Mesodermal cell (in vitro differentiated cells): Measurements from ENCODE around the gene INF2.
"Not testable (repeated sequence)": the region's sequence is repeated elsewhere in the genome, so short reads cannot be mapped to it uniquely, and the experiment has no call there.

Source experiments
- H3K27ac ChIP-seq: 2 replicates; pipeline ENCODE4 v1.7.0; 2013; ENCODE audit warnings: mild to moderate bottlenecking, low read depth, low read length, moderate library complexity; ENCODE audit not compliant: severe bottlenecking
- H3K36me3 ChIP-seq: 2 replicates; pipeline ENCODE4 v1.7.1; 2013; ENCODE audit warnings: mild to moderate bottlenecking, low read length, moderate library complexity; ENCODE audit not compliant: control insufficient read depth, insufficient read depth
- H3K4me1 ChIP-seq: one replicate; pipeline ENCODE4 v1.7.1; 2013; ENCODE audit warnings: mild to moderate bottlenecking, low read length; ENCODE audit not compliant: insufficient read depth, control insufficient read depth, poor library complexity, severe bottlenecking
- H3K4me3 ChIP-seq: 2 replicates; pipeline ENCODE4 v1.7.0; 2013; ENCODE audit warnings: low read length, control low read depth, mild to moderate bottlenecking; ENCODE audit not compliant: insufficient read depth, poor library complexity, severe bottlenecking; ENCODE audit errors: extremely low read depth
- H3K9me3 ChIP-seq: 2 replicates; pipeline ENCODE4 v1.7.1; 2013; ENCODE audit warnings: mild to moderate bottlenecking, low read length, moderate library complexity; ENCODE audit not compliant: control insufficient read depth
- WGBS, 2 experiments: methylation state at CpG; one replicate each; pipeline ENCODE4 v1.1.5; 2013; ENCODE audit warnings: missing lambda C conversion rate in 2 of 2; ENCODE audit not compliant: insufficient coverage in 2 of 2; 5-methylcytosine and 5-hydroxymethylcytosine counted together

Gene INF2

DNA sequence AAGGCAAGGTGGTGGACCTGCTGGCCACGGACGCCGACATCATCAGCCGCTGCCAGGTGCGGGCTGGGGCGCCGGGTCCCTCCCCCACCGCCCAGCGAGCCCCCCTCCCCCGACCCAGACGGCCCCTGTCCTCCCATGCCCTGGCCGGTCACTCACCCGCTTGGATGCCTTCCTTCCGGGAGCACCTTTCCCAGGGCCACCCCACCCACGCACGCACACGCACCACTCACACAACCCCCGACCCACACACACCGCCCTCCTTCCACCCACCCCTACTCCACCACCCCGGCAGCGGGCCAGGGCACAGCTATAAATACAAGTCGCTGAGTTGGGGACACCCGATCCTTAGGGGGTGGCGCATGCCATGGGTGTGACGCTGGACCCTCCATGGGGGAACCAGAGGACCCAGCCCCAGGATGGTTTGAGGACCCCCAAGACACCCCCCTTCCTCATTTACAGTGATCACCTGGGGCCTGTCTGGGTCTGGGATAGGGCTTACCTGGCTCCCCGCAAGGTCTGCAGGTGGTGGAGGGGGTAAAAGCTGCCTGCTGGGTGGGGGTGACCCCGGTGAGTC lies 35.1 kb downstream of the INF2 start:
- 10 to 31% methylated on average over 7 to 22 of the region's 27 CpGs for WGBS, 2 experiments
- peak overlapping the region; percentile 57 for H3K4me3 ChIP-seq

DNA sequence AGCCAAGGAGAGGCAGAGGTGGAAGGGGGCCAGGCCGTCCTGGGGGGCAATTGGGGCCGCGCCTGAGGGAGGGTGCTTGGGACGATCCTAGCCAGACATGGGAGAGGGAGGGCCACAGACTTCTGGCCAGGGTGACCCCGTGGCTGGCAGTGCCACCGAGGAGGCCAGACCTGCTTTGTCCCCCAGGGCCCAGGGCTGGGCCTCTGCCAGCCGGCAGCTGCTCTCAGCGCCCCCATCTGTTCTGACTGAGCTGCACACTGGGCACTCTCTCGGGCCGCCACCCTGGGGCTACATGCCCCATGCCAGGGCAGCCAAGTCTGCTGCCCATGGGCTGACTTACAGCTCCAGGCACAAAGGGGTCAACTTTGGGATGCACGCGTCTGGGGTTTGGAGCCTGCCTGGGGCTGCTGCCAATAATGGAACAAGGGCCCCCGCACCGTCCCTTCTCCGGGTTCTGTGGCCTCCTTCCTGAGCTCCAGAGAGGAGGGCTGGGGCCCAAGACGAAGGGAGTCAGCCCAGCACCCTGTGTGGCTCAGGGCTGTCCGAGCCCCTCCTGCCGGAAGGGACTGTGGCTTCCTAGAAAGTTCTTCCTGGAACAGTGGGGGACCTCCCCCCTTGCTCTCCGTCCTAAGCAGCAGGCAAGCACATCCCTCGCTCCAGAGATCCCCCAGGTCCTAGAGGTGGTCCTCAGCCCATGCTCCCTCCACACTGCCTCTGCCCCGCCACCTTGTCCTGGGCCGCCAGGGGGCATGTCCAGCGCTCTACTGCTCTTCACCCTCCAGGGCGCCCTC lies 35.8 kb downstream of the INF2 start:
- no peak overlapping the region for H3K27ac ChIP-seq
- H3K4me3 ChIP-seq, result peak overlapping the region; percentile 57
- H3K9me3 ChIP-seq, result no peaks in the 10 kb centered on the region
- H3K36me3 ChIP-seq, result peaks cover 5% of the 10 kb centered on the region
- WGBS, 2 experiments, result 28 to 37% methylated on average over 19 to 24 of the region's 24 CpGs
- H3K4me1 ChIP-seq, result peaks cover 25% of the 10 kb centered on the region

More for the DNA sequence above, 35.1 kb downstream of the INF2 start:
- Histone ChIP-seq H3K4me1 (peaks cover 25% of the 10 kb centered on the region), H3K36me3 (peaks cover 11% of the 10 kb centered on the region), H3K9me3 (no peaks in the 10 kb centered on the region), H3K27ac (no peak overlapping the region)

DNA sequence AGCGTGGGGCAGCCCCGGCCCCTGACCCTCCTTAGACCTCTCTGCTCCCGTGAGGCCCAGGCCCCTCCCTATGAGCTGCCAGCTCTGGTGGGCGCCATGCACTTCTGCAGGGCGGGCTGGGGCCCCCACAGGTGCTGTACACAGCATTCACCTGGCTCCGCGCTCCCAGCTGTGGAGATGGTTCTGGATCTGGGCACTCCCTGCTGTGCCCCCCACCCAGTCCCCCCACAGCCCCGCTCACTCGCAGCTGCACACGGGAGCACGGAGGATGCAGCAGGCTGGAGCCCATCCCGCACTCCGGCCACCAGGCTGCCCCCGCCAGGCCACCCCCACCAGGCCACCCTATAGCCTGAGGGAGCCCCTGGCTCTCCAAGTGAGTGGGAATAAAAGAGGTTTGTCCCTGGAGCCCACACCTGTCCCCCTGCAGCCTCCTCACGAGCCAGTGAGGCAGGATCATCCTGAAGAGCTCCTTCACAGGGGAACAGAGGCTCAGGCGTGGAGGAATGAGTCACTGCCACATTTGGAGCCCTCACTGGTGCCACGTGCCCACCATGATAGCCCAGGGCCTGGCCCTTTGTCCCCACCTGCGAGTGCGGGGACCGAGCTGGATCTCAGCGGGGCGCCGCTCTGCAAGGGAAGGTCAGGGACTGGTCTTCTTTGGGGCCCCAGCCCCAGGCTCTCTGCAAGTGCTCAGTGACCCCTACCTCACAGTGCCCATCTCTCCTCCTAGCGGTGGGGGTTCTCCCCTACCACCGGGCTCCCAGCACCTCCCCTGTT lies 36.5 kb downstream of the INF2 start:
- Histone ChIP-seq H3K27ac (no peak overlapping the region), H3K4me1 (peaks cover 25% of the 10 kb centered on the region), H3K4me3 (peak overlapping the region; percentile 57), H3K9me3 (no peaks in the 10 kb centered on the region), H3K36me3 (peaks cover 4% of the 10 kb centered on the region)
- 87 to 88% methylated on average over 15 to 21 of the region's 25 CpGs for WGBS, 2 experiments

DNA sequence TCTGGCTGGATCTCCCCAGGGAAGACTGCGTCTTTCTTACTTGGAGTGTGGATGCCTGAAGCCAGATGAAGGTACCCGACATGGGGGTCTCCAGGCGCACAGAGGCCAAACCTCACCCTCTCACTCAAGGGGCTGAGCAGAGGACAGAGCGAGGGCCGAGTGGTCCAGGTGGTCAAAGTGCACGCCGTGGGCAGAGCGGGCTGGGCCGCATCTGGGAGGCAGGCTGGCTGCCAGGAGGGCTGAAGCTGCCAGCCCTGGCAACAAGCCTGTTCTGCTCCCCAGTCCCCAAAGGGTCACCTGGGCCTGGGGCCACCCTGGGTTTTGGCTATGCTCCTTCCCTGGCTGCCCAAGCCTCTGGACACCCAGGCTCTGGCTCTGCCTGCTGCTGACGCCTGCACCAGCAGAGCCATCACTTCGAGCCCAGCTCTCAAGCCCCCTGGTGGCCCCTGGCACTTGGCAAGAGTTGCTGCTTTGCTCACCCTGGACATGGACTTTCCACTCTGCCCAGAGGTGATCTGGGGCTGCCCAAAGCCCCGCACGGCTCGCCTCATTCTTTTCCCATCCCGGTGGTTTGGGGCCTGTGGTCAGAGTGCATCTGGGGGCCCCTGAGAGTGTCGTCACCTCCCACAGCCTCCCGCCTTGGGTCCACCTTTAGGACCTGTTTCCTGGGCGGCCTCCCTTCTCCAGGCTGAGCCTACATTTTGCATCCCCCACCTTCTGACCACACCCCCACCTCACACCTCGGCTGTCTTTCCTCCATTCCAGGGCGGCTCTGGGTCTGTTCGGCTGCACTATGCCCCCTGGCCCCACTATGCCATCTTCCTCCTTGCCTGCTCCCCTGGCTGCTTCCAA lies 37.4 kb downstream of the INF2 start:
- WGBS, 2 experiments, result 79 to 91% methylated on average over 14 to 18 of the region's 21 CpGs
- Histone ChIP-seq H3K4me3 (no peak overlapping the region), H3K4me1 (peaks cover 20% of the 10 kb centered on the region), H3K9me3 (no peaks in the 10 kb centered on the region), H3K27ac (no peak overlapping the region), H3K36me3 (no peaks in the 10 kb centered on the region)

DNA sequence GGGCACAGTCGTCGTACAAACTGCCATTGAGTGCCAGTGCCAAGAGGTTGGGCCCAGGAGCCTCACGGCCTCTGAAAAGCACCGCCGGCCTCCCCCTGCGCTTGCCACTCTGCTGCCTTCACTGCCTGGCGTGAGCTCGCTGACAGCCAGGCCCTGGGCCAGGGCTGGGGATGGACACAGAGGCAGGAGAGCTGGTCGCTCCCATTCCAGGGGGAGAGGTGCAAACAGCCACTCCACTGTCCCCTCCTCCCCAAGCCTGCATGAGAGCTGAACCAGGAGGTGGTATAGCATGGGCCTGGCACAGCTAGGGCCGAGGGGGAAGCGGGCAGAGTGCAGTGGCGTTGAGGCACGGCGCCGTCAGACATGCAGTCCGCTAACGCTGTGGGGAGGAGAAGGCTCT lies 39.2 kb downstream of the INF2 start:
- no peak overlapping the region for H3K4me3 ChIP-seq
- 90 to 95% methylated on average over 14 to 16 of the region's 17 CpGs for WGBS, 2 experiments
- no peaks in the 10 kb centered on the region for H3K36me3 ChIP-seq
- H3K27ac ChIP-seq, result no peak overlapping the region
- peaks cover 8% of the 10 kb centered on the region for H3K4me1 ChIP-seq
- H3K9me3 ChIP-seq, result no peaks in the 10 kb centered on the region

DNA sequence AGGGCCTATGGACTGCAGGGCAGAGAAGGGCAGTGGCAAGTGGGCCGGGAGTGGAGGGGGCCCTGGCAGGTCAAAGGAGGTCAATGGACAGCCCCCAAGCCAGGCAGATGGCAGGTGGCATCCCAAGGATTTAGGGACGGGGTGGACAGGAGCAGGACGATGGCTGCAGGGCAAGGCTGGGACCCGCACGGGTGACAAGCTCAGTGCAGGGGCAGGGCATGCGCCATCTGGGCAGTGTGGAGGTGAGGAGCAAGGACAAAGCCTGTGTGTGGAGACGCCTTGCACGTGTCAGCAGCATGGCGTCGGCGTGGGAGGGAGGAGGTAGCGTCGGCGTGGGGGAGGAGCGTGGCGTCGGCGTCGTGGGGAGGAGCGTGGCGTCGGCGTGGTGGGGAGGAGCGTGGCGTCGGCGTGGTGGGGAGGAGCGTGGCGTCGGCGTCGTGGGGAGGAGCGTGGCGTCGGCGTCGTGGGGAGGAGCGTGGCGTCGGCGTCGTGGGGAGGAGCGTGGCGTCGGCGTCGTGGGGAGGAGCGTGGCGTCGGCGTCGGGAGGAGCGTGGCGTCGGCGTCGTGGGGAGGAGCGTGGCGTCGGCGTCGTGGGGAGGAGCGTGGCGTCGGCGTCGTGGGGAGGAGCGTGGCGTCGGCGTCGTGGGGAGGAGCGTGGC lies 39.9 kb downstream of the INF2 start:
- H3K9me3 ChIP-seq, H3K4me1 ChIP-seq, H3K4me3 ChIP-seq, H3K27ac ChIP-seq, H3K36me3 ChIP-seq: not testable (repeated sequence)
- 94 to 96% methylated on average over 6 to 14 of the region's 73 CpGs for WGBS, 2 experiments

DNA sequence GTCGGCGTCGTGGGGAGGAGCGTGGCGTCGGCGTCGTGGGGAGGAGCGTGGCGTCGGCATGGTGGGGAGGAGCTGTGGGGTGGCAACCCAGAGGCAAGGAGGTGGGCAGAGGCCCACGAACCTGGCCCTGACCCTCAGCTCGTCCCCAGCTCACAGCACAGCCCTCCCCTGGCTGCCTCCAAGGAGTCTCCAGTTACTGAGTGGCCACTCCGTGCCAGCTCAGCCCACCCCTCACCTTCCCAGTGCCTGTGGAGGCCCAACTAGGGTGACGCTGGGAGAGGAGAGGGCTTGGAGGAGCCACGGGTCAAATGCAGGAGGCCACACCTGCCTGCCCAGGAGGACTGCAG lies 40.4 kb downstream of the INF2 start:
- H3K4me1 ChIP-seq, result peaks cover 7% of the 10 kb centered on the region
- H3K4me3 ChIP-seq, result no peak overlapping the region
- no peaks in the 10 kb centered on the region for H3K36me3 ChIP-seq
- no peaks in the 10 kb centered on the region for H3K9me3 ChIP-seq
- 81 to 91% methylated on average over 3 to 6 of the region's 16 CpGs for WGBS, 2 experiments
- no peak overlapping the region for H3K27ac ChIP-seq

DNA sequence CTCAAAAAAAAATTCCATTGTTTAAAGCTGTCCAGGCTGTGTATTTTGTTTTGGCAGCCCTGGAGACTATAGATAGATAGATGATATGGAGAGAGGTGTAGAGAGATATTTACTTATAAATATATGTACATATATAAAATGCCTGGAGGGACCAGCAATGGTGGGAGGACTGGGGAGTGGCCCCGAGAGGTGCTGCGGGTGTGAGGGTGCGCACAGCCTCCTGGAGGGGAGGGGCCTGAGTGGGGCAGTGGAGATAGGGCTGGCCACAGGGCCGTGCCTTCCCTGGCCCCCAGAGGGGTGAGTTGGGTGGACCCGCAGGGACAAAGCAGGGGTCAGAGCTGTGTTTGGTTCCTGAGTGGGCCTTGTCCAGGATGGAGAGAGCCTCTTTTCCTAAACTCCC lies 41.1 kb downstream of the INF2 start:
- H3K27ac ChIP-seq, result no peak overlapping the region
- H3K4me3 ChIP-seq, result no peak overlapping the region
- peaks cover 2% of the 10 kb centered on the region for H3K4me1 ChIP-seq
- H3K36me3 ChIP-seq, result no peaks in the 10 kb centered on the region
- no peaks in the 10 kb centered on the region for H3K9me3 ChIP-seq
- WGBS, 2 experiments, result 100% methylated on average over 1 of the region's 5 CpGs

DNA sequence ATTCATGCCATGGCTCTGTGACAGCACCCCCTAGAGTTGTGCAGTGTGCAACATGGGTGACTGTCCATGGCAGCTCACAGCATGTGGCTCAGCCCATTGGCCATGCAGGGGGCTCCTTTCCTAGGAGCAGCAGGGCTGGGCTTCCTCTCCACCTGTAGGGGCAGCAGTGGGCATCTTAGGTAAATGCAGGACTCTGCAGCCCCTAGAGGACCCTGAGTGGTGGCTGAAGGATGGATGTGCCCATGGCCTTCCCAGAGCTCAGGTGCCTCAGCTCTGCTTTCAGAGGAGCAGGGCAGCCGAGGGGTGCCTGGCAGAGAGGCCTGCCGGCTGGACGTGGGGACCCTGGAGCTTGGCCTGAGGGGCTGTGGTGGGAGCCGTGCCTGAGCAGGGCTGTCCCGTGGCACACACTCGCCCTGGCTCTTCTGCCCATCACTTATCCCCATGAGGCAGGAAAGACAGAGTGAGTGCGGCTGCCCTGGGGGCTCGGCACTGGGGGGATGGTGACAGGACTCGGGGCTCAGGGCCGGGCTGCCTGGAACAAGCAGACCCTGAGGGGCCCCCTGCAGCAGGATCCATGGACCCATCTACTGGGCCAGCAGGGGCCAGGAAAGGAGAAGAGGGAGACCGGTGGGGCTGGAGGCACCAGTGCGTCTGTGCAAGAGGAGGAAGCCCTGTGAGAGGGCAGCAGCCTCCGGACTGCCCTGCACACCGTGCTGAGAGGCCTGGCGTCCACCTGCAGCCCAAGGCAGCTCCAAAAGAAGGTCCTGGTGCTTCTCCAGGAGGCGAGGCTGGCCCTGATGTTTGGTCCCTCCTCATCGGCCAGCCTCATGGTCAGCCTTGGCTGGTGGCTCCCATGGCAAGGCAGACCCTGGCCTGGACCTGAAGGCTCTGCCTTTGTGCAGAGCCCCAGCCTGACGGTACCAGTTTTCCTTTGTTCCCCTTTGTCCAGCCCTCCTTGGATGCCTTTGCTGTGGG lies 42.2 kb downstream of the INF2 start:
- WGBS, 2 experiments, result 89 to 90% methylated on average over 13 to 14 of the region's 18 CpGs
- peaks cover 13% of the 10 kb centered on the region for H3K4me1 ChIP-seq
- H3K36me3 ChIP-seq, result no peaks in the 10 kb centered on the region
- H3K27ac ChIP-seq, result no peak overlapping the region
- H3K9me3 ChIP-seq, result no peaks in the 10 kb centered on the region
- H3K4me3 ChIP-seq, result no peak overlapping the region
